Middle frontal gyrus (tissue), 1 donor: ENCODE results near the gene ANKRD33B.
"Not testable (repeated sequence)": the region's sequence is repeated elsewhere in the genome, so short reads cannot be mapped to it uniquely, and the experiment has no call there.

Experiments used
- DNase-seq: peaks from one replicate; pipeline ENCODE4 v3.0.0-alpha.2; 2015; ENCODE audit warnings: low spot score; ENCODE audit errors: extremely low spot score

Gene ANKRD33B

GRCh38 chr5:10563945-10564837 is at the start of gene ANKRD33B:
ANKRD33B (plus strand) TSS chr5:10564070; CDS start chr5:10564468, 398 bp downstream.
- no peak for DNase-seq

DNA sequence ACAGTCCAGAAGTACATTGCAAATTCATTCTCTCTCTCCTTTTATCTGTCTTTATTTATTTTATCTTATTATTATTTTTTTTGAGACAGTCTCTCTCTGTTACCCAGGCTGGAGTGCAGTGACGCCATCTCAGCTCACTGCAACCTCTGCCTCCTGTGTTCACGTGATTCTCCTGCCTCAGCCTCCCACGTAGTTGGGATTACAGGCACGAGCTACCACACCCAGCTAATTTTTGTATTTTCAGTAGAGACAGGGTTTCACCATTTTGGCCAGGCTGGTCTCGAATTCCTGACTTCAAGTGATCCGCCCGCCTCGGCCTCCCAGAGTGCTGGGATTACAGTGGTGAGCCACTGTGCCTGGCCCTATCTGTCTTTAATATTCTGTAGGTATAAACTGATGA is 49.3 kb upstream of the ANKRD33B start:
- not testable (repeated sequence) for DNase-seq

DNA sequence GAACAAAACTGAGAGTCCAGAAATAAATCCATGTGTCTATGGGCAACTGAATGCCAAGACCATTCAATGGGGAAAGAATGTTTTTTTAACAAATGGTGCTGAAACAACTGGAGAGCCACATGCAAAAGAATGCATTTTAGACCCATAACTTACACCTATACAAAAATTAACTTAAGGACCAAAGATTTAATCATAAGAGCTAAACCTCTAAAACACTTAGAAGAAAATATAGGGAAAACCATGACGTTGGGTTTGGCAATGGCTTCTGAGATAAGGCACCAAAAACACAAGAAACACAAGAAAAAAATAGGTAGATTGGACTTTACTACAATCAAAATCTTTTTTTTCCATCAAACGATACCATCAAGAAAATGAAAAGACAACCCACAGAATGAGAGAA is 48.4 kb upstream of the ANKRD33B start:
- no peak for DNase-seq

GRCh38 chr5:10518347-10518746 is 45.5 kb upstream of the ANKRD33B start:
- no peak for DNase-seq

GRCh38 chr5:10519729-10520128 is 44.1 kb upstream of the ANKRD33B start:
- no peak for DNase-seq

GRCh38 chr5:10520706-10521105 is 43.2 kb upstream of the ANKRD33B start:
- no peak for DNase-seq

GRCh38 chr5:10521466-10522223 is 42.2 kb upstream of the ANKRD33B start:
- no peak for DNase-seq

GRCh38 chr5:10522224-10522611 is 41.7 kb upstream of the ANKRD33B start:
- no peak for DNase-seq

GRCh38 chr5:10524376-10525123 is 39.3 kb upstream of the ANKRD33B start:
- no peak for DNase-seq

GRCh38 chr5:10525124-10525495 is 38.8 kb upstream of the ANKRD33B start:
- no peak for DNase-seq

DNA sequence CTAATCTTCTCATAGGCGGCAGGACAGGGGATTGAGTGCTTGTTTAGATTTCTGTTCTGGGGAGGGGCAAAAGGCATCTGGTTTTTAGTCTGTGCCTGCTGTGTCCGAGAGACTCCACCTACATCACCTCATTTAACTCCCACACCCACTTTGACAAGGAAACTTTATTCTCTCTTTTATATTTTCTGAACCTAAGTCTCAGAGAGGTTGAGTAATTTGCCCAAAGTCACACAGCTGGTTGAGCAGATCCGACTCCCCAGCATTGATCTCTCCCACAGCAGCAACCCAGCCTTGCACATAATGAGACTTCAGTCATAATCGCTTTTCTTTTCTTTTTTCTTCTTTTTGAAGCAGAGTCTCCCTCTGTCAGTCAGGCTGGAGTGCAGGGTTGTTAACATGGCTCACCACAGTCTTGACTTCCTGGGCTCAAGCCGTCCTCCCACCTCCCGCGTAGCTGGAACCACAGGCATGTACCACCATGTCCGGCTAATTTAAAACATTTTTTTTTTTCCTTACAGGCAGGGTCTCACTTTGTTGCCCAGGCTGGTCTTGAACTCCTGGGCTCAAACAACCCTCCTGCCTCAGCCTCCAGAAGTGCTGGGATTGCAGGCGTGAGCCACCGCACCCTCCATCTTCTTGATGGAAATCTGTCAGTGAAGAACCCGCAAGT is 36.5 kb upstream of the ANKRD33B start:
- no peak for DNase-seq

- no peak for DNase-seq
These were observed 35.6 kb upstream of the ANKRD33B start for GRCh38 chr5:10528056-10528816.

DNA sequence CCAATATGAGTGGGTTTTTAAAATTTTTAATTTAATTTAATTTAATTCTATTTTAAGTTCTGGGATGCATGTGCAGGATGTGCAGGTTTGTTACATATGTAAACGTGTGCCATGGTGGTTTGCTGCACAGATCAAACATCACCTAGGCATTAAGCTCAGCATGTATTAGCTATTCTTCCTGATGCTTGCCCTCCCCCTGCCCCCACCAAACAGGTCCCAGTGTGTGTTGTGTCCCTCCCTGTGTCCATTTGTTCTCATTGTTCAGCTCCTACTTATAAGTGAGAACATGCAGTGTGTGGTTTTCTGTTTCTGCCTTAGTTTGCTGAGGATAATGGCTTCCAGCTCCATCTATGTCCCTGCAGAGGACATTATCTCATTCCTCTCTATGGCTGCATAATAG is 35.0 kb upstream of the ANKRD33B start:
- DNase-seq: no peak

DNA sequence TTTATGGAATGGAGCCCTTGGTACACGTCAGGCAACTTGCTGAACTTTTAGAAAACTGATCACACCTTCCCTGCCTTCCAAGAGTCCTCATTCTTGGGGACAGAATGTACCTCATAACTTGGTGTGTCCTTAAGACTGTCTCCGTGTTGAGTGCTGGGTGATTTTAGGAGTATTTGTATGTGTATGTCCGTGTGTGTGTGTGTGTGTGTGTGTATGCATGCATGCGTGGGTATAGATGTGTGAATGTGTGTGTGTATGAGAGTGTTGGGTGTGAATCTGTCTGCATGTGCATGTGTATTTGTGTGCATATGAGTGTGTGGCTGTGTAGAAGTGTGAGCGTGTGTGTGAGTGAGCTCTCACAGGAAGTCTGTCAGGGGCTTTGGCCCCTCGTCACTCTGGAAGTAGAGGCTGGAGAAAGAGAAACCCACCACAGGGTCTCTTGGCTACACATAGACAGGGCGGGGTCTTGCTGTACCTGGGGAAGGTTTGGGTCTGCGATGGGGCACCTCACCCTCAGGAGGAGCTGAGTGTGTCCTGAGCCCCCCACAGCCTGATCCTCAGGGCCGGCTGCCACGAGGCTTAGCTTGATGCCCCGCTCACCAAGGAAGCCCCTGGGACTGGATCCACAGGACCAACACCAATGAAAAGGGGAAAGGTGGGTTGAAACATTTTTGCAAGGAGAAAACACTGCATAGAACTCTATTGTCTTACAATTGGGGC is 33.1 kb upstream of the ANKRD33B start:
- DNase-seq: no peak

DNA sequence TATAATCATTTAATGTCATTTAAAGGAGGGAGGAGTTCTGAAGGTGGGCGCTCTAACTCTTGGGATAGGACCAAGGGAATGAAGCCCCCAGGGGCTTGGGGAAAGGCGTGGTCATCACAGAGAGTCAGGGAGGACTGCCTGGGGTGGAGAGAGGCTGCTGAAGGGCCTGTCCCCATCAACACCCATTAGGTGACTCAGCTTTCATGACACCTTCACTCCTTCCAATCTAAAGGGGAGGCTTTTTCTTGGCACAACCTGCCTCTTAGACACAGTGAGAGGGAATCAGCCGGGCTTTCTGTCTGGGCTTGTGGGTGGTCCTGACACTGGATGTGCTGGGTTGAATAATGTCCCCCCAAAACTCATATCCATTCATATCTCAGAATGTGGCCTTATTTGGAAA is 31.4 kb upstream of the ANKRD33B start:
- no peak for DNase-seq

GRCh38 chr5:10533226-10533625 is 30.6 kb upstream of the ANKRD33B start:
- DNase-seq: no peak

GRCh38 chr5:10534561-10535530 is 29.0 kb upstream of the ANKRD33B start:
- DNase-seq: no peak

GRCh38 chr5:10536511-10536910 is 27.4 kb upstream of the ANKRD33B start:
- no peak for DNase-seq
